ENCODE results near the gene VTA1.

GRCh38 chr6:142241061-142241460 lies 94.0 kb downstream of the VTA1 start:
- TF ChIP-seq MEIS2 (CRISPR knock-in tag; IDR thresholded peaks at IDR 0.05): no peak
- TF ChIP-seq ZNF274 (CRISPR knock-in tag; IDR thresholded peaks at IDR 0.05): no peak
- no peak for TF ChIP-seq ZBTB7A (CRISPR knock-in tag; IDR thresholded peaks at IDR 0.05)
- no peak for TF ChIP-seq RBM22 (optimal IDR thresholded peaks at IDR 0.05; ENCODE audit: low read length)
- no peak for TF ChIP-seq MAFG (CRISPR knock-in tag; IDR thresholded peaks at IDR 0.05)

Measured in HepG2 (cell line).